Mesendoderm (in vitro differentiated cells): ENCODE measurements around the gene GULP1.

ENCODE experiments used
- DNase-seq: peaks from one replicate; pipeline ENCODE4 v3.0.0; 2013
- H2AK5ac ChIP-seq: 2 replicates; pipeline ENCODE4 v1.6.1; 2013; ENCODE audit warnings: low read length, inconsistent platforms
- H2BK120ac ChIP-seq: 2 replicates; pipeline ENCODE4 v1.6.1; 2013; ENCODE audit warnings: low read depth, mild to moderate bottlenecking, low read length, moderate library complexity, mixed read lengths
- H2BK15ac ChIP-seq: replicated peaks from 2 replicates; pipeline ENCODE4 v1.6.1; 2013; ENCODE audit warnings: low read depth, mild to moderate bottlenecking, moderate library complexity
- H2BK5ac ChIP-seq: 2 replicates; pipeline ENCODE4 v1.6.1; 2013; ENCODE audit warnings: low read length, inconsistent platforms
- H3K18ac ChIP-seq: 2 replicates; pipeline ENCODE4 v1.6.1; 2013; ENCODE audit warnings: mild to moderate bottlenecking, low read length, mixed read lengths
- H3K23ac ChIP-seq: one replicate; pipeline ENCODE4 v1.6.1; 2013; ENCODE audit warnings: low read length
- H3K27ac ChIP-seq: 2 replicates; pipeline ENCODE4 v1.5.1; 2013; ENCODE audit warnings: low read depth, mild to moderate bottlenecking, inconsistent platforms, low read length, moderate library complexity
- H3K27me3 ChIP-seq: 2 replicates; pipeline ENCODE4 v1.6.1; 2013; ENCODE audit warnings: low read length, control low read depth, mild to moderate bottlenecking, inconsistent platforms; ENCODE audit not compliant: insufficient read depth, poor library complexity
- H3K36me3 ChIP-seq: 2 replicates; pipeline ENCODE4 v1.6.1; 2013; ENCODE audit warnings: low read length, inconsistent platforms; ENCODE audit not compliant: control insufficient read depth, insufficient read depth
- H3K4ac ChIP-seq: one replicate; pipeline ENCODE4 v1.6.1; 2013; ENCODE audit warnings: low read depth, mild to moderate bottlenecking, low read length, moderate library complexity
- H3K4me1 ChIP-seq: 2 replicates; pipeline ENCODE4 v1.6.1; 2013; ENCODE audit warnings: low read depth, low read length, inconsistent platforms; ENCODE audit not compliant: control insufficient read depth
- H3K4me2 ChIP-seq: 2 replicates; pipeline ENCODE4 v1.6.1; 2013; ENCODE audit warnings: low read length
- H3K4me3 ChIP-seq: 2 replicates; pipeline ENCODE4 v1.5.1; 2013; ENCODE audit warnings: mild to moderate bottlenecking, low read length
- H3K56ac ChIP-seq: one replicate; pipeline ENCODE4 v1.6.1; 2013; ENCODE audit warnings: low read length
- H3K79me1 ChIP-seq: 2 replicates; pipeline ENCODE4 v1.6.1; 2013; ENCODE audit warnings: low read length, inconsistent platforms
- H3K79me2 ChIP-seq: 2 replicates; pipeline ENCODE4 v1.6.1; 2013; ENCODE audit warnings: mild to moderate bottlenecking, low read length; ENCODE audit not compliant: control insufficient read depth, insufficient read depth
- H3K9ac ChIP-seq: 2 replicates; pipeline ENCODE4 v1.6.1; 2013; ENCODE audit warnings: low read length, inconsistent platforms
- H4K5ac ChIP-seq: one replicate; pipeline ENCODE4 v1.6.1; 2013; ENCODE audit warnings: low read length
- H4K8ac ChIP-seq: one replicate; pipeline ENCODE4 v1.6.1; 2013; ENCODE audit warnings: low read depth, mild to moderate bottlenecking, control low read depth, low read length, moderate library complexity
- WGBS: extraction: QIAGEN DNeasy Blood & Tissue Kit; methylation state at CpG from one replicate; pipeline ENCODE4 v1.1.7; 2013; ENCODE audit warnings: low lambda C conversion rate, missing lambda C conversion rate; ENCODE audit not compliant: insufficient coverage; ENCODE audit errors: extremely low coverage; 5-methylcytosine and 5-hydroxymethylcytosine counted together

The GULP1 gene

DNA sequence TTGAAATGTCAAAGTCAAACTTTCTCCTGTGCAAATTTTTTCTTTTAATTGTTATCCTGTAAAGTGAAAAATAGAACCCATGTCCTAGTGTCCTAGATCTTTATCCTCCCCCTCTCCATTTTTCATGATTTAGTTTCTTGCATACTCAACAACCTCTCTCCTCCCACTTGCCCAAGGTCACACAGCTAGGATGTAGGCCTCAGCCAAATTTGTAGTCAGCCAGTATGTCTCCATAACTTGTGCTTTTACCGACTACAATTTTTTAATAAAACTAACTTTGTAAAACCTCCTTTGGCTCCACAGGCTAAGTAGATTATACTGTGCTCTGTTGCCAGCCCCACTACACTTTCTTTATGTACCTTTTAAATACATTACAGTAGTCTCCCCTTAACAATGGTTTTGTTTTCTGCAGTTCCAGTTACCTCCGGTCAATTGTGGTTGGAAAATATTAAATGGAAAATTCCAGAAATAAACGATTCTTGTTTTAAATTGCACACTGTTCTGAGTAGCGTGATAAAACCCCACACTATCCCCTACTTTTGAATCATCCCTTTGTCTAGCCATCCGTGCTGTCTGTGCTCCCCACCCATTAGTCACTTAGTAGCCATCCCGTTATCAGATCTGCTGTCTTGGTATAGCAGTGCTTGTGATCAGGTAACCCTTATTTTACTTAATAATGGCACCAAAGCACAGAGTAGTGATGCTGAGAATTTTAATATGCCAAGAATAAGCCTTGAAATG is 22.8 kb downstream of the GULP1 start:
- H3K4me1 ChIP-seq = peaks cover 2% of the 10 kb centered on the region
- H3K9ac ChIP-seq = no peak overlapping the region
- H3K79me2 ChIP-seq = peaks cover 36% of the 10 kb centered on the region
- no peaks in the 10 kb centered on the region for H3K36me3 ChIP-seq
- no peak overlapping the region for H3K18ac ChIP-seq
- H3K27me3 ChIP-seq = no peaks in the 10 kb centered on the region
- WGBS = no CpG with 5 or more reads among the region's 6 CpGs
- no peak overlapping the region for H4K8ac ChIP-seq
- H3K79me1 ChIP-seq = no peaks in the 10 kb centered on the region
- no peak overlapping the region for H3K4me2 ChIP-seq
- no peak overlapping the region for H3K56ac ChIP-seq
- DNase-seq = peak; percentile 58
- no peak overlapping the region for H2BK120ac ChIP-seq
- no peak overlapping the region for H2BK15ac ChIP-seq
- H3K4ac ChIP-seq = no peak overlapping the region
- H3K23ac ChIP-seq = no peak overlapping the region
- H3K4me3 ChIP-seq = no peak overlapping the region
- no peak overlapping the region for H4K5ac ChIP-seq
- no peak overlapping the region for H2AK5ac ChIP-seq
- no peak overlapping the region for H3K27ac ChIP-seq
- H2BK5ac ChIP-seq = no peak overlapping the region

DNA sequence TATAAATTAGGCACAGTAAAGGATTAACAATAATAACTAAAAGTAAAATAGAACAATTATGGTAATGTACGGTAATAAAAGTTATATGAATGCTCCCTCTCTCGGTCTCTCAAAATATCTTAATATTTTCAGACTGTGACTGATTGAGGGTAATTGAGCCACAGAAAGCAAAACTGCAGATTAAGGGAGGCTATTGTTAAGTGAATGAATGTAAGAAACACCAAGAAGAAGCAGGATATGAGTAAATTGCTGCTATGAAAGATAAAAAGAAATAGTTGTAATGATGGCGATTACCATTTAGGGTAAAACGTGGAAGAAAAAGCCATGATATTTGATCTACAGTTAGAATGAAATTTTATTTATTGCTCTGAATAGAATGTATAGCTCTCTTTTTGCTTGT is 24.1 kb downstream of the GULP1 start:
- no peak overlapping the region for H2BK120ac ChIP-seq
- no peak overlapping the region for H2BK5ac ChIP-seq
- no peak overlapping the region for H2BK15ac ChIP-seq
- H3K23ac ChIP-seq = no peak overlapping the region
- H3K4me1 ChIP-seq = peaks cover 2% of the 10 kb centered on the region
- no peaks in the 10 kb centered on the region for H3K36me3 ChIP-seq
- peaks cover 34% of the 10 kb centered on the region for H3K79me2 ChIP-seq
- H3K56ac ChIP-seq = no peak overlapping the region
- no peak overlapping the region for H3K4me3 ChIP-seq
- no peak for DNase-seq
- H3K18ac ChIP-seq = no peak overlapping the region
- H3K4me2 ChIP-seq = no peak overlapping the region
- no peak overlapping the region for H3K27ac ChIP-seq
- H3K27me3 ChIP-seq = no peaks in the 10 kb centered on the region
- no peak overlapping the region for H4K5ac ChIP-seq
- H3K4ac ChIP-seq = no peak overlapping the region
- no peaks in the 10 kb centered on the region for H3K79me1 ChIP-seq
- 100% methylated on average over 2 of the region's 4 CpGs for WGBS
- H4K8ac ChIP-seq = no peak overlapping the region
- no peak overlapping the region for H3K9ac ChIP-seq
- no peak overlapping the region for H2AK5ac ChIP-seq

DNA sequence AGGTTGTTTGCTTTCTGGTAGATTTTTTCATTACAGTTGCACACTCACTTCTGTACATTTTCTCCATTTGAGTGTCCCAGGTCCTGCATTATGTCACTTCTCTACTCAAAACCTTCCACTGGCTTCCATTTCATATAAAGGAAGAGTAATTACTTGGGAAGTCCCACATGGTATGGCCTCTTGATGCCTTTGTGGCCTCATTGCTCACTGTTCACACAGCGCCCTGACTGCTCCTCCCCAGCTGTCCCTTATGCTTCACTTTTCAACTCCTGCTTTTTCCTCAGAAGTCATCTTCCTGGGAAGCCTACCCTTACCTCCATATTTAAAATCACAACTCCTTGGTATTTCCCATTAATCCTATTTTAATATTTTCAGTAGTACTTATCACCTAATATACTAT is 24.7 kb downstream of the GULP1 start:
- Histone ChIP-seq H3K27ac (no peak overlapping the region), H3K79me1 (no peaks in the 10 kb centered on the region), H3K27me3 (no peaks in the 10 kb centered on the region), H3K4me3 (no peak overlapping the region), H3K36me3 (no peaks in the 10 kb centered on the region), H3K23ac (no peak overlapping the region), H3K18ac (no peak overlapping the region), H2BK5ac (no peak overlapping the region), H2BK120ac (no peak overlapping the region), H4K5ac (no peak overlapping the region), H2AK5ac (no peak overlapping the region), H3K79me2 (peaks cover 29% of the 10 kb centered on the region), H3K4me1 (peaks cover 2% of the 10 kb centered on the region), H3K4ac (no peak overlapping the region), H2BK15ac (no peak overlapping the region), H3K9ac (no peak overlapping the region), H3K4me2 (no peak overlapping the region), H3K56ac (no peak overlapping the region), H4K8ac (no peak overlapping the region)
- WGBS = no CpG with 5 or more reads among the region's 1 CpG
- no peak for DNase-seq

DNA sequence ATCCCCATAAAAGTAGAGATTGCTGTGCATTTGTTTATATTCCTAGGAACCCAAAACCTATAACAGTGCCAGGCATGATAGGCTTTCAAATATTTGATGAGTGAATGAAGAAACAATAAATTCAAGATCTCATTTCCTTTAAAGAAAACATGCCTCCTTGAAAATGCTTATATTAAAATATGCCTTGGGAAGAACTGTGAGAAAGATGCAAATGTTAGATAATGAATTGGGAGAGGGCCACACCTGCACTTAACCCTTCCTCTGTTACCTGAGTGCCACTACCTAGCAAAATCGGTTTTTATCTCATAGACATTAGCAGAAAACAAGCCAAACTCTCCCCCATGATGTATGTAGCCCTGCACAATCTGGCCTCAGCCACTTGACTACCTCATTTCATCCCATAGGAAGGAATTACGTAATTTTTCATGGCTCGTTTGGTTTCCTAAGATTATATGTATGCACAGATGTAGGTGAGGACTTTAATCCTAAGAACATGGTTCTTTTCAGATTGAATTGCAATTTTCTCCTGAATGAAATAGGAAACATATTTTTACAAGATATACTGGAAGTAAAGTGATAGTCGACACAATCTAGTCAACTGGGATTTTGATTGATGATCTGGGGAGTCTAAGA is 25.2 kb downstream of the GULP1 start:
- Histone ChIP-seq H3K9ac (no peak overlapping the region), H2BK15ac (no peak overlapping the region), H3K27me3 (no peaks in the 10 kb centered on the region), H3K18ac (peak overlapping the region; percentile 68), H4K5ac (no peak overlapping the region), H2AK5ac (no peak overlapping the region), H2BK120ac (no peak overlapping the region), H3K56ac (no peak overlapping the region), H3K4me1 (peaks cover 2% of the 10 kb centered on the region), H4K8ac (no peak overlapping the region), H3K4me2 (no peak overlapping the region), H3K79me1 (no peaks in the 10 kb centered on the region), H3K4ac (no peak overlapping the region), H3K36me3 (no peaks in the 10 kb centered on the region), H2BK5ac (no peak overlapping the region), H3K23ac (no peak overlapping the region), H3K27ac (no peak overlapping the region), H3K4me3 (no peak overlapping the region), H3K79me2 (peaks cover 29% of the 10 kb centered on the region)
- DNase-seq = no peak
- no CpG with 5 or more reads among the region's 4 CpGs for WGBS

DNA sequence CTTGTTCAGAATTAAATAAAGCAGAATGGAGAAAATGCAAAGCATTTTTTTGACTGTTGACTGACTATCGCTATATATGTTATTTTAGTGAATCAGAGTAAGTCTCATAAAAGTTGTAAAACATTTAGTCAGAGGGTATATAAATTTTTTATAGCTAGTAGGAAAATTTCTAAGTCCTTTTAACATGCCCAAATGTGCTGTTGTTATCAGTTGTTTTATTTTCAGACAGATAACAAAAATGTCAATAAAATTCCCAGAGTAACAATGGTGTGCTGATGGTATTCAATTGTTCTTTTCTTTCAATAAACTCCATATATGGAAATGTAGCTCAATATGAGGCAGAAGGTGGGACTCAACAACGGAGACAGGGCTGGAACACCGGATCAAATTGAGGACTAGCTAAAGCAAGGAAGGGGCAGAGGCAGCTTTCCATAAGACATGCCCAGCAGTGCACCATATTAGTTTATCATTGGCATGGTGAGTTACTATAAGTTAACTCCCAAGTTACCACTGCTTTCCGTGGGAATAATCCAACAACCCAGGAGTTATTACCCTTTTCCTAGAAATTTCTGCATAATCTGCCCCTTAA is 26.6 kb downstream of the GULP1 start:
- Histone ChIP-seq H4K8ac (no peak overlapping the region), H3K4me2 (no peak overlapping the region)
- DNase-seq = no peak

More for the DNA sequence above, 26.6 kb downstream of the GULP1 start:
- no peak overlapping the region for H3K4ac ChIP-seq
- no peak overlapping the region for H2BK5ac ChIP-seq
- no peaks in the 10 kb centered on the region for H3K36me3 ChIP-seq
- H3K27me3 ChIP-seq = no peaks in the 10 kb centered on the region
- no peak overlapping the region for H3K4me3 ChIP-seq
- H2BK120ac ChIP-seq = no peak overlapping the region
- H4K5ac ChIP-seq = no peak overlapping the region
- H3K23ac ChIP-seq = no peak overlapping the region
- H2BK15ac ChIP-seq = no peak overlapping the region
- no peak overlapping the region for H3K9ac ChIP-seq
- WGBS = no CpG with 5 or more reads among the region's 4 CpGs
- no peaks in the 10 kb centered on the region for H3K79me1 ChIP-seq
- no peak overlapping the region for H2AK5ac ChIP-seq
- H3K56ac ChIP-seq = no peak overlapping the region
- no peak overlapping the region for H3K18ac ChIP-seq
- no peak overlapping the region for H3K27ac ChIP-seq
- peaks cover 7% of the 10 kb centered on the region for H3K4me1 ChIP-seq
- H3K79me2 ChIP-seq = peaks cover 26% of the 10 kb centered on the region
